LNCAP (cell line): ENCODE results near the gene ITPR1.

Experiments used
- CTCF ChIP-seq: fragments of 450-650 bp; IDR thresholded peaks from 2 replicates; pipeline ENCODE4 v1.5.1; 2017; ENCODE audit warnings: mild to moderate bottlenecking

Gene ITPR1

GRCh38 chr3:4776980-4777581 is 283.9 kb downstream of the ITPR1 start:
- no peak for TF ChIP-seq CTCF

- no peak for TF ChIP-seq CTCF
Measured at GRCh38 chr3:4778119-4778518, 285.0 kb downstream of the ITPR1 start.

DNA sequence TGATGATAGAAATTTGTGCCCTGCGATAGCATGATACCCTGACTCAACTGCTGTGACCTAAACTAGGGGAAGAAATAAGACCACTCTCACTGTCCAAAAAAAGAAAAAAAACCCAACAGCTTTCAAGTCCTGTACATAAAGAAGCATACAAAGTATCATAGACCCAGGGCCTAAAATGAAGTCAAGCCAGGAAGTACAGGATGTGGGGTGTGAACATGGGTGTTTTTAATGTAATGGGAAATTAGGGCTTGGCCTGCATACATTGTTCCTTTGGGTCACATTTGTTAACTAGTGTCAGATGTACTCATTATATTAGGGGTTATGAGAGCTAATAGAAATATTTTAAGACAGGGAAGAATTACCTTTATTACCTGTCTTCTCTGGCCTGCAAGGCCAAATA is 285.6 kb downstream of the ITPR1 start:
- no peak for TF ChIP-seq CTCF

DNA sequence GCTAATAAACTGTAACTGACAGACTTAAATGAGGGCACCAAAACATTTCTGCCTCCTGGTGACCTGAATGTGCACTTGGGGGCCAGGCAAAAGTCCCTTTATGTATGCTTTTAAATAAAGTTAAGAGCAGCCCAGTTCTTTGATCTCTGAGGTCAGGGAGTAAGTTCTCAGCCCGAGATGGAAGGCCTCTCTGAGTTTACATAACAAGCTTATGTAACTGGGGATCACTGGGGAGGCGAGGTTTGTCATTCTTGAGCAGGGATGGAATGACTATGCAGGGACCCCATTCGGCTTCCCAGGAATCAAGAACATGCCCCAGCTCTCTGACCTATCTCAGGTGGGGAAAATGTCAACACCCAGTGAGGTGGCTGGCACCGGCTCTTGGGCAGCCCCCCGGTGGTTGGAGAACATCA is 287.4 kb downstream of the ITPR1 start:
- TF ChIP-seq CTCF: no peak

DNA sequence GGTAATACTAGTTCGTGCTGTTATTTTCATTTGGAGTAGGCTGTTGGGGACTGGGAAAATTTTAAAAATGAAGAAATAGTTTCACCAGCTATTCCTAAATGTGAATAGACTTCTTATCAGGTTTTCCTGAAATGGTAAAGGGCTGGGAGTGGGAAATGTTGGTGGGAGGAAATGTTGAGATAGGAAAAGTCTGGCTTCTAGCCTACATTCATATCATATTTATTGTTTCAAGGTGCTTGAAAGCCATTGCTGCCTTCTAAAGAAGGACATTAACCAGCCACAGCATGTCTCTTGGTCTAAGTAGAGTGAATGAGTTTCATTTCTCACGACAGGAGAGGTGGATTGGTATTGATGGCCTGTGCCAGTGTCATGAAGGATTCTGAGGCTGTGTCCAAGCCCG is 288.9 kb downstream of the ITPR1 start:
- TF ChIP-seq CTCF: no peak

DNA sequence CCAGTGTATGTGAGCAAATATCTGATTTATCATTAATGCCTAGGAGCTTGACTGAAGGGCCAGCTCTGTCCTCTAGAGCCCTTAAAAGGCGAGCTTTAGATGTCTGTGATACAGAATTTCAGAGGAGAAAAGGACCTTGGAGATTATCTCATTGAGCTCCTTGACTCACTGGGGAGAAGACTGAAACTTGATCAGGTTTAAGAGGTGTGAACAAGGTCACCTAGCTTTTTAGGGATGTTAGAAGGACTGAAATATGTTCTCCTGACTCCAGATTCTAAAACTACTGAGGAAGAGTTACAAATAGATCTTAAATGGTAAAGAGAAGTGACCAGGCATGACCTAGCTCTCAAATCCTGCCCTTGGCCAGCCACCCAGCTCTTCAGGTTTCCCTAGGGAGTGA is 292.4 kb downstream of the ITPR1 start:
- TF ChIP-seq CTCF: no peak

- TF ChIP-seq CTCF: no peak
Measured at GRCh38 chr3:4786431-4786830, 293.3 kb downstream of the ITPR1 start.

GRCh38 chr3:4791358-4791757 is 298.2 kb downstream of the ITPR1 start:
- TF ChIP-seq CTCF: no peak
